ENCODE results near the gene LTB.
"Not testable (repeated sequence)": the region's sequence is repeated elsewhere in the genome, so short reads cannot be mapped to it uniquely, and the experiment has no call there.

Gene LTB

DNA sequence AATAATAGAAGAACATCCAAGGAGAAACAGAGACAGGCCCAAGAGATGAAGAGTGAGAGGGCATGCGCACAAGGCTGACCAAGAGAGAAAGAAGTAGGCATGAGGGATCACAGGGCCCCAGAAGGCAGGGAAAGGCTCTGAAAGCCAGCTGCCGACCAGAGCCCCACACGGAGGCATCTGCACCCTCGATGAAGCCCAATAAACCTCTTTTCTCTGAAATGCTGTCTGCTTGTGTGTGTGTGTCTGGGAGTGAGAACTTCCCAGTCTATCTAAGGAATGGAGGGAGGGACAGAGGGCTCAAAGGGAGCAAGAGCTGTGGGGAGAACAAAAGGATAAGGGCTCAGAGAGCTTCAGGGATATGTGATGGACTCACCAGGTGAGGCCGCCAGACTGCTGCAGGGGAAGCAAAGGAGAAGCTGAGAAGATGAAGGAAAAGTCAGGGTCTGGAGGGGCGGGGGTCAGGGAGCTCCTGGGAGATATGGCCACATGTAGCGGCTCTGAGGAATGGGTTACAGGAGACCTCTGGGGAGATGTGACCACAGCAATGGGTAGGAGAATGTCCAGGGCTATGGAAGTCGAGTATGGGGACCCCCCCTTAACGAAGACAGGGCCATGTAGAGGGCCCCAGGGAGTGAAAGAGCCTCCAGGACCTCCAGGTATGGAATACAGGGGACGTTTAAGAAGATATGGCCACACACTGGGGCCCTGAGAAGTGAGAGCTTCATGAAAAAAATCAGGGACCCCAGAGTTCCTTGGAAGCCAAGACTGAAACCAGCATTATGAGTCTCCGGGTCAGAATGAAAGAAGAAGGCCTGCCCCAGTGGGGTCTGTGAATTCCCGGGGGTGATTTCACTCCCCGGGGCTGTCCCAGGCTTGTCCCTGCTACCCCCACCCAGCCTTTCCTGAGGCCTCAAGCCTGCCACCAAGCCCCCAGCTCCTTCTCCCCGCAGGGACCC lies 7.8 kb downstream of the LTB start:
- no peak for FAIRE-seq

- FAIRE-seq: no peak
Measured at GRCh38 chr6:31573239-31574105, 8.8 kb downstream of the LTB start.

DNA sequence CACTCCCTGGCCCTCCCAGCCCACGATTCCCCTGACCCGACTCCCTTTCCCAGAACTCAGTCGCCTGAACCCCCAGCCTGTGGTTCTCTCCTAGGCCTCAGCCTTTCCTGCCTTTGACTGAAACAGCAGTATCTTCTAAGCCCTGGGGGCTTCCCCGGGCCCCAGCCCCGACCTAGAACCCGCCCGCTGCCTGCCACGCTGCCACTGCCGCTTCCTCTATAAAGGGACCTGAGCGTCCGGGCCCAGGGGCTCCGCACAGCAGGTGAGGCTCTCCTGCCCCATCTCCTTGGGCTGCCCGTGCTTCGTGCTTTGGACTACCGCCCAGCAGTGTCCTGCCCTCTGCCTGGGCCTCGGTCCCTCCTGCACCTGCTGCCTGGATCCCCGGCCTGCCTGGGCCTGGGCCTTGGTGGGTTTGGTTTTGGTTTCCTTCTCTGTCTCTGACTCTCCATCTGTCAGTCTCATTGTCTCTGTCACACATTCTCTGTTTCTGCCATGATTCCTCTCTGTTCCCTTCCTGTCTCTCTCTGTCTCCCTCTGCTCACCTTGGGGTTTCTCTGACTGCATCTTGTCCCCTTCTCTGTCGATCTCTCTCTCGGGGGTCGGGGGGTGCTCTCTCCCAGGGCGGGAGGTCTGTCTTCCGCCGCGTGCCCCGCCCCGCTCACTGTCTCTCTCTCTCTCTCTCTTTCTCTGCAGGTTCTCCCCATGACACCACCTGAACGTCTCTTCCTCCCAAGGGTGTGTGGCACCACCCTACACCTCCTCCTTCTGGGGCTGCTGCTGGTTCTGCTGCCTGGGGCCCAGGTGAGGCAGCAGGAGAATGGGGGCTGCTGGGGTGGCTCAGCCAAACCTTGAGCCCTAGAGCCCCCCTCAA lies 9.9 kb downstream of the LTB start, which contains the start of gene LTA:
LTA (plus strand) TSS at position 249 of the 871 bp plus-strand sequence; CDS start at position 703, 454 bp downstream.
- no peak for FAIRE-seq

- no peak for FAIRE-seq
Measured at GRCh38 chr6:31569861-31570536, 12.2 kb downstream of the LTB start.

DNA sequence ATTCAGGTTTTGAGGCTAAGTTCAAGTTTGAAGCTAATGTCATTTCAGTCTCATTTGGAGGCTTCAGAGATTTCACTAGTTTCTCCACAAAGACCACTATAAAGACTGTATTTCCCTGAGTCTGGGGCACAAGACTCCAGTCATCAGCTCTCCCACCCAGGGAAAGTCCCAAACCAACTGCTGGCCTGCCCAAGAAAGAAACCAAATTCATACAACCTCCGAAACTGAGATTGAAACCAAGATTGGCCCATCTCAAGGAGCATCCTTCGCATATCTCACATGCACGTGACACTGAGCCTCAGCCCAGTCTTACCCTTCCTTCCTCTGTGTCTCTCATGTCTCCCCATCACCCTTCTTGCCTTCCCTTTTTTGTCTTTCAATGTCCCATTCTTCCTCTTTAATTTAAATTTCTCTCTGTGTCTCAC lies 13.7 kb downstream of the LTB start:
- FAIRE-seq: no peak

GRCh38 chr6:31567531-31568370 lies 14.5 kb downstream of the LTB start:
- no peak for FAIRE-seq

DNA sequence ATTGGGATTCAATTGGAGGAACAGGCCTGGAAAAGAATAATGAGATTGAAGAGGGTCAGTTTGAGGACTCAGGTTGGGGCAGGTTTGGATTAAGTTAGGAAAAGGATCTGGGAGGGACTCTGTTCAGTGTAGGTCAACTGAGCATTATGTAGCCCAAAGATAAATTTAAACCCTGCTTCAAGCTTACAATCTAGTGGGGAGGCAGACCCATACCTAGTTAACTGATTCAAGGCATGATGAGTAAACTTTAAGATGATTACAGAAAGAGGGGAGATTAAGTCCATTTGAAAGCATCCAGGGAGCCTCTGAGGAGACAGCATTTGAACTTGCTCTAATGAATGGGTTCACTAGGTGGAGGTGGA lies 21.5 kb downstream of the LTB start:
- FAIRE-seq: no peak

DNA sequence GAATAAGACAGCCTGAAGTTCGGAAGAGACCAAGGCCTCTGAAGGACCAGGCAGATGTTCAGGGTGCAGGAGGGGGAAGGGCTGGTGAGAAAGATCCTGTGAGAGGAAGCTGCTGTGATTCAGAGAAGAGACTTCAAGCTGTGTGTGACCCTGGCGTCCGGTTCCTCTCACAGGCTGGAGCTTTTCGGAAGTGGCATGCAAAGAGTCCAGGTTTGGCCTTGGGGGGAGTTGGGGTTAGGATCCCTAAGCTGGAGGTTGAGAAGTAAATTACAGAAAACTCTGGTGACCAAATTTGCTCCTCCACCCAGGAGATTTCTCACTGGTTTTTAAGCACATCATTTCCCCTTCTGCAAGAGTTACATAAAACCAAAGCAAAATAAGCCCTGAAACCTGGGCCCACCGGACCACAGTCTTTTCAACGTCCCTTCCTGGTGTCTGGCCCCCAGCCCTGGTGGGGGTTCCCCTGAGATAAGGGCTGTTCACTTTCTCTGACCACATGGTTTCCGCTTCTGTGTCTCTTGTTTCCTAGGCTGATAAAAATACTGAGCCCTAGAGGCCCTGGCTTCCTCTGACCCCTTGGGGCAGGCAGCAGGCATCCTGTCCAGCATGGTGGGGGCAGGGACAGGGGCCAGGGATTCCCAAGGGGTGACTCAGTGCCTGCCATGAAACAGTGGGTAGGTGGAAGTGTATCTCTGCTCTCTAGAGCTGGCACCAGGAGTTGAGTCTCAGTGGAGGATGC lies 22.1 kb downstream of the LTB start:
- no peak for FAIRE-seq

- FAIRE-seq: no peak
Measured at GRCh38 chr6:31559606-31559957, 22.6 kb downstream of the LTB start.

- FAIRE-seq: no peak
Measured at GRCh38 chr6:31558631-31559500, 23.4 kb downstream of the LTB start.

GRCh38 chr6:31558318-31558625 lies 24.0 kb downstream of the LTB start:
- no peak for FAIRE-seq

- FAIRE-seq: no peak
Measured at GRCh38 chr6:31557443-31558317, 24.5 kb downstream of the LTB start.

DNA sequence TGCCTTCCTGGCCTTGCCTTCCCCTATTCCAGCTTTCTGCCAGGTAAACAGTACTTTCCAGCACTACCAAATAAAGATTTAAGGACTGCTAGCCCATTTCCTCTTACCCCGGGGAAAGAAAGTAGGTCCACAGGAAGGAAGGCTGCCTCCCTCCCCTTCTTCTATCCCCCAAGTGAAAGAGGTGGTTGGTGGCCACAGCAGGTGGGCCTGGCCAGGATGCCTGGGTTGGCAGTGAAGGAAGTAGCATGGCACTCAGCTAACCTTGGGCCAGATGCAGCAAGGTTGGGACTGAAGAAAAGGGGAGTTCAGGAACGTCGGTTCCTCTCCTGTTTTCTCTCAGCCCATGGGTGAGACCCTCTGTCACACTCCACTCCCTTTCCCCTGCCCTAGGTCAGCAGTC lies 25.9 kb downstream of the LTB start:
- no peak for FAIRE-seq

GRCh38 chr6:31551371-31551770 lies 30.9 kb downstream of the LTB start:
- FAIRE-seq: not testable (repeated sequence)

DNA sequence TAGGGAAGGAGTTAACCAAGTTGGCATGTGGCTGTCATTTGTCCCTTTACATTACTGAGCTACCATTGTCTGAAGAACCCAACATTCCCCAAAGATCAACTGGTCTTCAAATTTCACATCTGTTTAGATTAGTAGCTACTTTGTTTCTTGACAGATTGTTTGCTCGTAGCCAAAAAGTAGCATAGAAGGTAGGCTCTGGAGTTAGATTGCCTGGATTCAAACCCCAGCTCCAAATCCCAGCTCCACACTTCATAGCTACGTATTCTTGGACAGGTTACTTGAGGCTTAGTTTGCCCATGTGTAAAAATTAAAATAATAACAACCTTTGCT lies 33.7 kb downstream of the LTB start:
- no peak for FAIRE-seq

- no peak for FAIRE-seq
Measured at GRCh38 chr6:31547727-31548543, 34.3 kb downstream of the LTB start.

DNA sequence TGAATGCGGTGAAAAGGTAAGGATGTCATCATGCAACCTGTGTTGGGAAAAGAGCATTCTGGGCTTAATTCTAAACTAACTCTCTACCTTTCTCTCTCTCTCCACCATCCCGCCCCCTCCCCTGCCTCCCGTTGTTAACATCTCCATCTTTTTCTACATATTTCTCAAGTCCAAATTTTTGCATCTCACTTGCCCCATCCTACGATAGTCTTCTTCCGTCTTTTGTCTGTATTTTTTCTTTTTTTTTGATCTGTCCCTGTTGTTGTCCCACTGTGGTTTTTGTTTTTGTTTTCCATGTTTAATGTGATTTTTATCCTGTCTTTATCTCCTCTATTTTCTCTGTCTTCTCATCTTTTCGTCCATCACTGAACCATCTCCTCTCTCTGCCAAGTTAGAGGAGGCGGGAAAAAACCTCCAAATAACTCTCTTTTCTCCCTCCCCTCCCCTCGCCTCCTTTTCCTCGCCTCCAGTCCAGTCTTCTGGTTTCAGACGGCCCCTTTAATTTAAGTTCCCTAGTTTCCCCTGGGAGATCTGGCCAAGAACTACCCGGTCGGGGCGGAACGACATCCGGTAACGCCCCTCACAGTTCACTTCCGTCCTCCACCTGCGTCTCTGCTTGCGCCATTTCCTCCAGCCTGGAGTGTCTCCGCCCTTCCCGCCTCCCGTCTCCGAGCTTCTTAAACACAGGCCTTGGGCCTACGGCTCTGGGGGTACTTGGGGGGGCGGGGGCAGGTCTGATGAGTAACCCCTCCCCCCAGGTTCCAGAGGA lies 35.1 kb downstream of the LTB start, which contains the start of gene NFKBIL1:
NFKBIL1 (plus strand) TSS at position 651 of the 769 bp plus-strand sequence; CDS start at position 738, 87 bp downstream.
- FAIRE-seq: peak; percentile 67

Measured in TTC549 (cell line).